UCSD-AML1 (cell line): ENCODE data around the gene CD248.
"Not testable (repeated sequence)": the region's sequence is repeated elsewhere in the genome, so short reads cannot be mapped to it uniquely, and the experiment has no call there.

Source experiments
- DNase-seq: peaks from one replicate; lab custom pipeline; 2025; ENCODE audit not compliant: unreplicated experiment; lab: John Stamatoyannopoulos, UW

The CD248 gene, protein sequence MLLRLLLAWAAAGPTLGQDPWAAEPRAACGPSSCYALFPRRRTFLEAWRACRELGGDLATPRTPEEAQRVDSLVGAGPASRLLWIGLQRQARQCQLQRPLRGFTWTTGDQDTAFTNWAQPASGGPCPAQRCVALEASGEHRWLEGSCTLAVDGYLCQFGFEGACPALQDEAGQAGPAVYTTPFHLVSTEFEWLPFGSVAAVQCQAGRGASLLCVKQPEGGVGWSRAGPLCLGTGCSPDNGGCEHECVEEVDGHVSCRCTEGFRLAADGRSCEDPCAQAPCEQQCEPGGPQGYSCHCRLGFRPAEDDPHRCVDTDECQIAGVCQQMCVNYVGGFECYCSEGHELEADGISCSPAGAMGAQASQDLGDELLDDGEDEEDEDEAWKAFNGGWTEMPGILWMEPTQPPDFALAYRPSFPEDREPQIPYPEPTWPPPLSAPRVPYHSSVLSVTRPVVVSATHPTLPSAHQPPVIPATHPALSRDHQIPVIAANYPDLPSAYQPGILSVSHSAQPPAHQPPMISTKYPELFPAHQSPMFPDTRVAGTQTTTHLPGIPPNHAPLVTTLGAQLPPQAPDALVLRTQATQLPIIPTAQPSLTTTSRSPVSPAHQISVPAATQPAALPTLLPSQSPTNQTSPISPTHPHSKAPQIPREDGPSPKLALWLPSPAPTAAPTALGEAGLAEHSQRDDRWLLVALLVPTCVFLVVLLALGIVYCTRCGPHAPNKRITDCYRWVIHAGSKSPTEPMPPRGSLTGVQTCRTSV

DNA sequence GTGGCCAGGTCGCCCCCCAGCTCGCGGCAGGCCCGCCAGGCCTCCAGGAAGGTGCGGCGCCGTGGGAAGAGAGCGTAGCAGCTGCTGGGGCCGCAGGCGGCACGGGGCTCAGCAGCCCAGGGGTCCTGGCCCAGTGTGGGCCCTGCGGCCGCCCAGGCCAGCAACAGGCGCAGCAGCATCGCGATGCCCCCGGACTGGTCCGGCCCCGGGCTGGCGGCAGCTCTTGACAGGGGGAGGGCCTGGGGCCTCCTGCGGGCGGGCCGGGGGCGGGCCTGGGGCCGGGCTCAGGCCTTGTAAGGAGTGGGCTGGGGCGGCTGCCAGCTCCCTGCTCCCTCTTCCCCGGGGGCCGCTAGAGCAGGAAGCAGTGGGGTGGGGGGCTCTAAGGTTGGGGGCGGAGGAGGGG lies at the start of gene CD248:
Gene CD248, minus strand, starts transcription at position 196 of the 403 bp plus-strand sequence. Its CDS starts 17 bp downstream, at position 179.
- DNase-seq, result no peak

DNA sequence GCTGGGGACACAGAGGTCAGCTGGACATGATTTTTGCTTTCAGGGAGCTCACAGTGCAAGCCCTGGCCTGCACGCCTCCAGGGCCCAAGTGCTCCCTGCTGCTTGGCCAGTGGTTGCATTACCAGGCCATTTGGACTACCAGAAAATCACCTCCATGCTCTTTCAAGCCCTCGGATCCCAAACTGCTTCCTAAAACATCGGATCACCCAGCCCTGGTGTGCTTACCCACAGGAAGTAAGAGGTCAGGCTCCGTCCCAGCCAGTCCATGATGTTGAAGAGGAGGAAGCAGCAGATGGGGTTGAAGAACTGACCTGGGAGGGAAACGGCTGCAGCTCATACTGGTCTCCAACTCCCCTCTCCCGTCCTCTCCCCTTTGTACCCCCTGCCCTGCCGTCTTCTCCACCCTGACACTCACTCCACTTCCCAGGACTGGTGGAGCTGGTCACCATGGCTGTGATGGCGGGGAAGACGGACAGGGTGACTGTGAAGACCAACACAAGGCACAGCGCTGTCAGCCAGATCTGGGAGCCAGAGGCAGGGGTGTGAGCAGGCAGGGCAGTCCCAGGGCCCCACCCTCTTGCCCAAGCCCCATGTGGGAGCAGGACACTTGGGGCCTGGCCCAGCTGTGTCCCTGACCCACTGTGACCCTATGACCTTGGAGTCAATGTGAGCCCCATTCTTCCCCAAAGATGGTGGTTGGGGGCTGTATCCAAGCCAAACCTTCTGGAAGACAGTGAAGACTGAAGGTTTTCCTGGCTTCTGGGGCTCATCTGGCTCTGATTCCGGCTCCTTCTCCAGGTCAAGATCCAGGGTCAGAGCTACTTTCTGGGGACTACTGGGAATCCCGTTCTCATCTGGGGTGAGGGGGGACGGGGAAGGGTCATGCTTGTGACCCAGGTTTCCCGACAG lies 49.1 kb upstream of the CD248 start:
- no peak for DNase-seq

DNA sequence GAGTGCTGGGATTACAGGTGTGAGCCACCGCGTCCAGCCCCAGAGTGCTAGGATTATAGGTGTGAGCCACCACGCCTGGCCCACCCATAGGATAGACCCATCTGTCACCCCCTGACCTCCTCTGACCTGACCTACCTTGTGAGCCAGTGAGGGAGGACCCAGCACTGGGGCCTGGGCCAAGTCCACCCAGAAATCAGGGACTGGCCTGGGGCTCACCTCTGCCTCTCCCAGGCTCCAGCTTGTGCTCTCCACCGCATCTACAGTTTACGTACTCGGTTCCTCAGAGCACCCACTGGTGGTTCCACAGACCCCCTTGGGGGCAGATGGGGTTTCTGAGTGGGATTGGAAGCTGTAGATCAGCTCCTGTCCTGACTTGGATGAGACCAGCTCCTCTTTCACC lies 48.3 kb upstream of the CD248 start:
- DNase-seq, result no peak

DNA sequence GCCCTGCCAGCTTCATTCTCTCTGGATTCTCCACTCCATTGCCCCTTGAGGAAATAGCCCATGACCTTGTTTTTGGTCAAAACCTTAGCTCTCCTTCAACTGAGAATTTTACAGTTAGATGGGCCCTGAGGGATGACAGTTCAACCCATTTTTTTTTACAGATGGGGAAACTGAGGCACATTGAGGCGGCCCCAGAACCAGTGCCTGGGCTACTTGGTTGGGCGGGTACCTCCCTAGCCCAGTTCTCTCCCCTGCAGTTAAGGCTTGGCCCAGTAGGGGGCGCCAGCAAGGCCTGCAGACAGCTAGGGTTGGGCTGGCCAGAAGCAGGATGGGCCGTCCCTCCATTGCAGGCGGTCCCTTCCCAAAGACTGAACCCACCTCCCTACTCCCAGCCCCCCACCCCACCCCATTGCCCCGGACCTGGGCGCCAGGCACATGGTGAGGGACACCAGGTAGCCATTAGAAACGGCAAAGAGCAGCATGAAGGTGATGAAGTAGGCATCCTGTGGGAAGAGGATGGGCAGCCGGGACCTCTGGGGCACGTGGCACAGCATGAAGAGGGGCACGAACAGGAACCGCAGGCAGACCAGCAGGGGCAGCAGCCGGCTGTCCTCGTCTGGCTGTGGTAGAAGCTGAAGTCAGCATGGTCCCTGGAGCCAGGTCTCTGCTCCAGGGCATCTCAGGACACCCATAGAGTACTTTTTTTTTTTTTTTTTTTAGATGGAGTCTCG lies 47.1 kb upstream of the CD248 start:
- DNase-seq, result peak; percentile 69

DNA sequence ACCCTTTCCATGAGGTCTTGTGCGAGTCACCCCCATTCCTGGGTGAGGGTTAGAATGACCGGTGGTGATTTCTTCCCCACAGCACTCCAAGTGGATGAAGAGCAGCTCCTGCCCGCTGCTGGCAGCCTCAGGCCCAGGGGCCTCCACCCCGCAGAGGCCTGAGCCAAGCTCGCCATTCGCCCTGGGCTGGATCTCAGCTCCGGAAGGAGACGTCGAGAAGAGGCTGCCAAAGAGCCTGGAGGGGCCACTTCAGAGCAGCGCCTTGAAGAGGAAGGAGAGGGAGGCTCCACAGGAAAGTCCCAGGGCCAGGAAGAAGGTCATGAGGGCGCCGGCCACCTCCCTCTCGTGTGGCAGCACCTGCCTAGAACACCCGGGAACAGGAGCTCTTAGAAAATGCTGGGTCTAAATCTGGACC lies 46.4 kb upstream of the CD248 start:
- DNase-seq, result no peak

DNA sequence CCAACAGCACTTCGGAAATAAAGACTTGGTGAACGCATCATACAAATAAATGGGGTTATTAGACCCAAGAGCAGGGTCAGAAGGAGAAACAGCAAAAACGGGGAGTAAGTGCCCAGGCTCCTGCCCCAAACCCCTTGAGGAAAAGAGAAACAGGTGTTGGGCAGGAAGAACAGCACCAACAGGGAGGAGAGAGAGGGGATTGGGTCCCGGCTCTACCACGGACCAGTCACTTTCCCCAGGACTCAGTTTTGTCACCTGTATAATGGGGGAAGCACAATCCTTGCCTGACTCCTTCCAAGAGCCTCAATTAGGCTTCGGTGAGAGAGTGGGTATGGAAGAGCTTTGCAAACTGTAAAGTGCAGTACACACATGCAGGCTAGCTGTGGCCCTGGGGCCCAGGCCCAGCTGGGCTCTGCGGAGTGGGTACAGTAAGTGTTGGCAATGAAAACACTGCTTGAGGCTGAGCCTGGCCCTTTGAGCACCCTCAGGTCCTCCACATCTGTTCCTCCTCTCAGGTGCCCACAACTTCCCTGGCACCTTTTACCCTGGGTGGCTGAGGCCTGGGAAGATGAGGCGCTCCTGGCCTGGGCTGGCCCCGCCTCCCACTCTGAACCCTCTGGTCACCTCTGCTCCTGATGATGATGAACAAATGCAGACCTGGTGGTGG lies 45.8 kb upstream of the CD248 start:
- DNase-seq, result no peak

DNA sequence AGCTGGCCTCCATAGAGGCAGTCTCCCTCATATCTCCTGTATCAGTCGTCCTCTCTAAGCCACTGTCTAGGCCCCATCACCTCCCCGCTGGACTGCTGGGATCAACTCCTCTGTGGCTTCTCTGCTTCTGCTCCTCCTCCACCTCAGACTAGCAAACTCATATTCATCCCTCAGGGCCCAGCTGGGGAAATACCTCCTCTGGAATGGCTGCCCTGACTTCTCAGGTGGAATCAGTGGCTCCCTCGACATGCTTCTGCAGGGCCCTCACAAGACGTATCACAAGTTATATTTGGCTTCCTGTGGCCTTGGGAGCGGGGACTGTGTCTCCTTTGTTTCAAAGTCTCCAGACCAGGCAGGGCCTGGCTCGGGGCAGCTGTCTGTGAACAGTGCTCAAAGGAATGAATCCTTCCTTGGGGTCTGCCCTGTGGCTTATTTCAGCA lies 44.7 kb upstream of the CD248 start:
- DNase-seq, result no peak

DNA sequence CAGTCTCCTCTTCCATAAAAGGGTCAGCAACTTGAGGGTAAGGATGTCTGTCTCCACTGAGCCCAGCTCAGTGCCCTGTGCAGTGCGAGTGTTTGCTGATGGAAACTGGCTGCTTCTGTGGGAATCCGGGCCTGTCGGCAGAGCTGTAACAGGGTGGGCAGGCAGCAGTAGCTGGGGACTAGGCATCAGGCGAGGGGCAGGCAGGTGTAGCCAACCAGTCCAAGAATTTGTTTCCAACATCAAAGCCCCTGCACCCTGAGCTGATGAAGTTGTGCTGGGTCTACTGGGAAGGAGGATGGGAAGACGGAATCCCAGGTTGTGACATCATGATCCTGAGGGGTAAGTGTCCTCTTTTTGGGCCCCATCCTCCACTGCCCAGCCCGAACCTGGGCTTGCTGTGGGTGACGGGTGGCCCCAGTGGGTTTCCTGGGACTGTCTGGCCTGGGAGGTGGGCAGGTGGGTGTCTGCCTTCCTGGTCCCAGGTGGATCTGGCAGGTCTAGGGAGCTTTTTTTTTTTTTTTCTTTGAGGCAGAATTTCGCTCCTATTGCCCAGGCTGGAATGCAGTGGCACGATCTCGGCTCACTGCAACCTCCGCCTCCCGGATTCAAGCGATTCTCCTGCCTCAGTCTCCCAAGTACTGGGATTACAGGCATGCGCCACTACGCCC lies 43.7 kb upstream of the CD248 start:
- no peak for DNase-seq

DNA sequence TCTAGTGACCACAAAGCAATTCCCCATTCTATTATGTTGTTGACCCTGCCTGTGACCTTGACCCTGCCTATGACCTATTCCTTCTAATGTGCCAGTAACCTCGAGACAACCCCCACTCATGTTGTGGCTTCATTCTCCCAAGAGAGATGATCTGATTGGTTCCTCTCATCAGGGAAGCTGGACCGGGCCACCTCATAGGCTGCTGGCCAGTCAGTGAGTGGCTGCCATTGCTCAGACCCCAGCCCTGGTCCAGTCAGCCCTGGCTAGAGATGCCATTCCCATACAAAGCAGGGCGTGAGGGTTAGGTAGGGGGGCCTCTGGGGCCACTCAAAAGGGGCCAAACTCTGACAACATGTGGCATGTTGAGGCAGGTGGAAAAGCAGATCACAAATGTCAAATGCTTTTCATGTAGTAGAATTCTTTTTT lies 42.8 kb upstream of the CD248 start:
- no peak for DNase-seq

DNA sequence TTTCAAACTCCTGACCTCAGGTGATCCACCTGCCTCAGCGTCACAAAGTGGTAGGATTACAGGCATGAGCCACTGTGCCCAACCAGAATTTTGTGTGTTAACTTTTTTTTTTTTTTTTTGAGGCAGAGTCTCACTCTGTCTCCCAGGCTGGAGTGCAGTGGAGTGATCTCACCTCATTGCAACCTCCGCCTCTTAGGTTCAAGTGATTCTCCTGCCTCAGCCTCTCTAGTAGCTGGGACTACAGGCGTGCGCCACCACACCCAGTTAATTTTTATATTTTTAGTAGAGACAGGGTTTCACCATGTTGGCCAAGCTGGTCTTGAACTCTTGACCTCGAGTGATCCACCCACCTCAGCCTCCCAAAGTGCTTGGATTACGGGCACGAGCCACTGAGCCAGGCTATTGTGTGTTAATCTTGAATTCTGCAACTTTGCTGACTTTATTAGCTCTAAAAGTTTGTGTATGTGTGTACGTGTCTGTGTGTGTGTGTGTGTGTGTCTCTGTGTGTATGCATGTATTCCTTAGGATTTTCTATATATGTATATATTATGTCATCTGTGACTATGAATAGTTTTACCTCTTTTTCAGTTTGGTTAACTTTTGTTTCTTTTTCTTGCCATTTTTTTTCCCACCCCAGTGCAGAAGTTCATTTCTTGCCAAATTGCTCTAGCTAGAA lies 33.9 kb upstream of the CD248 start:
- DNase-seq, result not testable (repeated sequence)

DNA sequence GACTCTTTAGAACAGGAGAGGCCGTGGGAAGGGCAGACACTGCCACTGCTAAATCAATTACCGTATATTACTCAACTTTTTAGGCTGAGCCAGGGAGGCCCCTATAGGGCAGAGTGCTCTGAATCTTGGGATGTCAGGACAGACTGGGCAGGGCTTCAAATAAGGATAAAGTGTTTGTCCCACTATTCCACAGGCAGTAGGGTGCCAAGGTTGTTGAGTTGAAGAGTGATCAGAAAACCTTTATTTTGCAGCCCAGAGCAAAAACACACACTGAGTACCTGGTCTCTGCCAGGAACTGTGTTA lies 32.2 kb upstream of the CD248 start:
- no peak for DNase-seq

DNA sequence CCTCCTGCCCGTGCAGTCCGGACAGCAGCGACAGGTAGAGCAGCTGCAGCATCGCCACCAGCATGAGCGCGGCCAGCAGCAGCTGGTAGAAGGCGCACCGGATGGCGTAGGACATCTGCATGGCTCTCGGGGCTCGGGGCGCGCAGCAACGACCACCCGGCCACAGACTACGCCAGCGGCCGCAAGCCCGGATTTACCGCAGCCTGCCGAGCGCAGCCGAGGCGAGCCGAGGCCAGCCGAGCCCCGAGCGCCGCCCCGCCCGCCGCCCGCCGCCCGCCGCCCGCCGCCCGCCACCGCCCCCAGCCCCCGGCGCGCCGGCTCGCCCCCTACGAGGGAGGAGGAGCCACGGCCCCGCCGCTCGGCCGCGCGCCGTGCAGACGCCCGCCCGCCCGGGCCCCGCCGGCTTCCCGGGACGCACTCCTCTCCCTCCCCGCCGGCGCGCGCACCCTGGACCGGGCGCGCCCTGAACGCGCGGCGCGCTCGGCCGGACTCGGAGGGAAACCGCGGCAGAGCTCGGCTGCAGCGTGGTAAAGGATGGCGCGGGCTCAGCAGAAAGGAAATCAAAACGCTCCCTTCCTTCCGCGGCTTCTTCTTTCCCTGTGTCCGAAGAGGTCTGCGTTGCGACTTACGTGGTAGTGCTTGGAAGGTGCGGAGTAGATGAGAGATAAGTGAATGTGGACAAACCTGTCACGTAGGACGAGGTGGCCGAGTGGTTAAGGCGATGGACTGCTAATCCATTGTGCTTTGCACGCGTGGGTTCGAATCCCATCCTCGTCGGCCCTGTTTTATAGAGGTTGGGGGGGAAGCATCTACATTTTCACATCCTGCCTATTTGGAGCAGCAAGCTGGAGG lies 30.8 kb upstream of the CD248 start, which contains the start of gene B4GAT1:
Gene B4GAT1, minus strand, starts transcription at position 205 of the 852 bp plus-strand sequence. Its CDS starts 84 bp downstream, at position 121.
- DNase-seq, result peak; percentile 90

DNA sequence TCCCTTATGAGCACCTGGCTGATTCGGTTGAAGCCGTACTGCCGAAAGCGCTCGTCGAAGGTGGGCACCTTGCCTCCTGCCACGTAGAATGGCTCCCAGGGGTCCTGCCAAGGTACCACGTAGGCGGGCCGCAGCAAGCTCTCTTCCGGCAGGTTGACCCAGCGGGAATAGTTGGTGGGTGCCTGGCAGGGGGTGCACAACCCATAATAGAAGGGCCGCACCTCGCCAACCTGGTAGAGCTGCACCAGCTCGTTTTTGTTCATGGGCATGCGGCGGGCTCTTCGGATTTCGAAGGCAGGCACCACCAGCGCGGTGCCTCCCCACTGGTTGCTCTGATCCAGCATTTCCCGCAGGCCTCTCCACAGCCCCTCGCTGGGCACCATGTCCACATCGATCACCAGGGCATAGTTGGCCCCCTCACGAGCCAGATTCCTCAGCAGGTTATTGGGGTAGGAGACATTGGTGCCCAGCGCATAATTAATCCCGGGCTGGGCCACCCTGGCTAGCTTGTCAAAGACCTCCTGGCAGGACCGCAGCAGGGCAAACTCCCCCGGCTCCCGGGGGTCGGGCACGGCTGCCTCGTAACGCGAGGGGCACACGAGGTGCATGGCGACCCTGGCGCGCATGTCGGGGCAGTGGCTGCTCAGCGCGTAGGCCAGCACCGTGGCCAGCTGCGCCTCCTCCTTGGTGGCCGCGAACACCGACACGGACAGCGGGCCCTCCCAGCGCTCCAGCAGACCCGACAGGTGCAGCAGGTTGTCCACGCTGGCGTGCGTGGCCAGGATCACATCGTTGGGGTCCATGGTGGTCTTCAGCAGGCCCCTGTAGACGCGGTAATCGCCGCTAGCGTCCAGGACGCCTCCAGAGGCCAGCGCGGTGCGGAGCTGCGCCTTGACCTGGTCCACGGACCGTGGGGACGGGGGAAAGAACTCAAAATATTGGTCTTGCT lies 29.9 kb upstream of the CD248 start:
- no peak for DNase-seq

DNA sequence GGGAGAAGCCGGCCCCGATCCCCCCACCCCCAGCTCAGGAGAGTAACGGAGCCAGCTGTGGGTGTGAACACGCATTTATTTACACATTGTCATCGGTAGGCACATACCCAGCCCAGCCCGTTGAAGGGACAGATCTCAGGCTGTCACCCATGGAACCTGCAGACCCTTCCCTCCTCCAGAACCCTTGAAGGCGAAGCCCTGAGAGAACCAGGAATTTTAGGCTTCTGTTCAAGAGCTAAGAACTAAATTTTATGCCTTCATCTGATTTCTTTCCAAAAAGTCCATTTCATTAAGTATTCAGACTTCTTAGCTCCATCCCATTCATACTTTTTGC lies 28.4 kb upstream of the CD248 start:
- no peak for DNase-seq

DNA sequence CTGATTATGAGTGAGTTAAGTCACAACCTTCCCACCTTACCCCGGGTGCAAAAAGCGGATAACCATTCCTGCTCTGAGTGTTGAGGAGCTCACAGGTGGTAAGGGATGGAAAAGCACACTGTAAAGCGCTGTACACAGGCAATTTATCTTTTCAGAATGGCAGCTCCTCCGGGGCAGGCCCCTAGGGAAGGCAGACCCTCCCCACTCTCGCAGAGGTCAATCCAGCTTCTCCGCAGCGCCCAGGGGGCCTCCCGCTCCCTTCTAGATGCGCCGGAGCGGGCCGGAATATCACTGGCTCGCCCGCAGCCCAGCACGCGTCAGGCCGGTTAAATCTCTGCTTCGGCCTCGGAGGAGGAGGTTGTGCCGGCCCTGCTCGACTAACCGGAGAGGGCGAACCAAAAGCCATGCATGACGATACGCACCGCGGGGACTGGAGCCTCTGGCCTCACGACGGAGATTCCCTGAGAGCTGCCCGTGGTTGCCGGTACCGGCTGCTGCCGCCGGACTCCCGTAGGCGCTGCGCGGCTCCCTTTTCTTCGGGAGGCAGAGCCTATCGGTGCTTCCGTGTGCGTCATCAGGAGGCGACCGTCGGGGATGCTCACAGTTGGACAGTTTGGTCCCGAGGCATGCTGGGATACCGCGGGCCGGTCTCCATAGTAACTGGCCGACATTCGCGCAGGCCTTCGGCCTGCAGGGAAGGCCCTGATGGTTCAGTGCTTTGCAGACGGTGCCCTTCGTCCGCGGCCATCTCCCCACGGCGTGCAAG lies 27.9 kb upstream of the CD248 start, which contains the start of gene BRMS1:
Gene BRMS1, minus strand, starts transcription at position 555 of the 766 bp plus-strand sequence. CDS start 2,870 bp downstream, outside the sequence.
- peak; percentile 93 for DNase-seq

DNA sequence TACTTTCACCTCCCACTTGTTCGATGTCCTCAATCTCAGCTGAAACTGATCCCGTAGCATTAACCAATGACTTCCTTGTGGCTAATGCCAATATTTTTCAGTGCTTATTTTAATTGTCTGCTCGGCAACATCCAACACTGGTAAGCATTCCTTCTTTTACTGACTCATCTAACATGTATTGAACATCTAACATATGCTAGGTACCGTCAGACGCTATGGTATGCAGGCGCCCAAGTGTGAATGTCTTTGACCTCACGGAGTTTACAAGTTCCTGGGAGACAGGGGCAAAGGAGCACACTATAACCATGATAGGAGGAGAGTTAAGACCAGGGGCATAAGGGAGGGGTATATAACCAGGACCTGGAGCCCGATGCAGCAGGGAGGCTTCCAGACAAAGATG lies 26.3 kb upstream of the CD248 start:
- DNase-seq, result no peak
